GM18507 (cell line): Measurements from ENCODE around the gene CLDND1.

Source experiments
- DNase-seq: peaks from one replicate; pipeline ENCODE4 v3.0.0; 2011; ENCODE audit warnings: low read depth; ENCODE audit not compliant: insufficient read length; ENCODE audit errors: extremely low spot score
- FAIRE-seq: peaks from 2 replicates; lab custom pipeline; 2011; peaks lifted over from hg19 to GRCh38; lab: Jason Lieb, UNC

CLDND1 gene

GRCh38 chr3:98525494-98525893 lies 2.8 kb upstream of the CLDND1 start:
- DNase-seq, result no peak
- FAIRE-seq, result peak; percentile 96

DNA sequence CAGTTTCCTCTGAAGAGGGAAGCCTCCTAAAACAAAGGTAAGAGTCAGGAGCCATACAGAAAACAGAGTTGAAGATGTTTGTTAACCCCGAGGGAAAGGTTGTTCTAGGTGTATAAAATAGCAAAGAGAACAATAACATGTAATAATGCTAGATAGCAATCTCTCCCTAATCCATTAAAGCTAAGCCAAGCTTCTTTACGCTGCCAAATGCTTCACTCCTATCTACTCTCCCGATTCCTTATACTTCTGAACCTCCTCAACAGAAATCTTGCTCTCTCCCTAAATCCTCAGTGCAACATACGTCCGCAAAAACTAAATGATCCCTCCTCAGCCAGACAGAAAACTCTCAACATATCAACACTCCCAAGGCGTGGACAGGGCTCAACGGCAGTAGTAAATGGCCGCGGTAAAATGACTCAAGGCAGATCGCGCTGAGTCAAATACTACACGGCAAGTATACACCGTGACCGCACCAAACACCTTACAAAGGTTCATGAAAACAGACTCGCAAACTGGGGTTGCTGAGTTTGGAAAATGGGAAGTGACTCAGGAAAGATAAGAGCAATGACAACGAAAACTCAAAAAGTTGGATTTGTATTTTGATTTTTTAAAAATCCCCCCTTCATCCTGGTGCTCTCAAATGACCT lies 682 bp downstream of the CLDND1 start:
- FAIRE-seq, result no peak
- no peak for DNase-seq

- FAIRE-seq (peak; percentile 5), DNase-seq (no peak)
These were observed 3.4 kb downstream of the CLDND1 start for GRCh38 chr3:98519351-98519750.

DNA sequence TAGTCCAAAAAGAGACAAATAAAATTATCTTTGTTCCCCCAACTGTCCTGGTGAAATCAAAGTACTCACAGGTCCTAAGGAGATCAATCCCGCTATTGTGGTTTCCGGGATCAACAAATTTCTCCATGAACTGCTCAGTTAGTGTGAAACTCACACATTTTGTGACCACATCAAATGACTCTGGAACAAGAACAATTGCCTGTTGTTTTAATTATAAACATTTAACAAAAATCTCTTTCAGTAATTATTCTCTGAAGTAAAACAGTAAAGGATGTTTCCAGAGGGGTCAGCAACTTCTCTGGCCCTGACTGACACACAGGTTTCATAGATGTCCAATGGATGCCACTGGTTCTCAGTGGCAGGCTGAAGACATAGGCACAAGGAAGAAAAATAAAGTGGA lies 3.9 kb downstream of the CLDND1 start:
- FAIRE-seq, result no peak
- DNase-seq, result no peak

DNA sequence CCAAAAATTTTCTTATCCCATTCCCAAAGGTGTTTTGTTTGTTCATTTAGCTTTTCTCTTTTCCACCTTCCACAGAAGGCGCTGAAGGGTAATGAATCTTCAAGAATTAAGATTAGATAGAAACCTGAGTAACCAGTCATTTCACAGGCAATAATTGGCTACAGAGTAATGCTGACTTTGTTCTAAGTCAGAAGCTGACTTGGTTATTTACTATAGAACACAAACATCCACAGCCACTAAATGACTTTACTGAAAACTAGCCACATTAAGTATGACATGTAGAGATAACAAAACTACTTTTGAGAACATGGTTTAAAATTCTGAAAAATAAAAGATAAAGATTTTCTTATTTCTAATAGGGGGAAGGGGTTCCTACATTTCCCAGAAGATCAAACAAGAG lies 7.8 kb downstream of the CLDND1 start:
- DNase-seq, result no peak
- no peak for FAIRE-seq

DNA sequence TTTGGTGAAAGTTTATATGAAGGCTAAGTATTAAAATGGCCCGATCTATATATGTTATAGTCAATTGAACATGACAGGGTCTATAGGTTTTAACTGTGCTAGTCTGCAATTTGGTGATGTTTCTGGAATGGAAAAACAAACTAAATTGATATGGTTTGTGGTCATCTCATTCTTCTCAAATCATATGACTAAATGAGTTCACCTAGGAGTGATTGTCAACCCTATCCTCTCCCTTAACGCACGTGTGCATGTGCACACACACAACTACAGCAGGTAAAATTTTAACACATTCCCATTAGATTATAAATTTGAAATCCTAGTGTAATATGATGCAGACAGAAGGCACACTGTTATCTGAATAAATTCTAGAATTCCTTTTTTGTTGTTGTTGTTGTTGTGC lies 9.0 kb downstream of the CLDND1 start:
- FAIRE-seq, result no peak
- DNase-seq, result no peak

DNA sequence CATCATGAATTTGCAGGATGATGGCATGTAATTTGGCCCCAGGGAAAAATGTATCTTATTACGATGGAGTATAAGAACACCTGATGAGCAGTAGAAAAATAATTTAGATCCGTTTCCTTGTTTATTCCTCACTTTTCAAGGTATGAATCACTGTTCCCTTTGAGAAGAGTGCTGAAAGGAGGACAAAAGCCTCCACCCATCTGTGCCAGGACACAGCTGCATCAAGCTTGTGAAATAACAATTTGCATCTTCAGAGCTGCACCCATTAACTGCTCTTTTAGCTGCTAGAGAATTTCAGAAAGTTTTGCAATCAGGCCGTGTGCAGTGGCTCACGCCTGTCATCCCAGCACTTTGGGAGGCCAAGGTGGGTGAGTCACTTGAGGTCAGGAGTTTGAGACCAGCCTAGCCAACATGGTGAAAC lies 9.6 kb downstream of the CLDND1 start:
- no peak for FAIRE-seq
- DNase-seq, result no peak

GRCh38 chr3:98512576-98512975 lies 10.1 kb downstream of the CLDND1 start:
- FAIRE-seq (no peak), DNase-seq (no peak)

DNA sequence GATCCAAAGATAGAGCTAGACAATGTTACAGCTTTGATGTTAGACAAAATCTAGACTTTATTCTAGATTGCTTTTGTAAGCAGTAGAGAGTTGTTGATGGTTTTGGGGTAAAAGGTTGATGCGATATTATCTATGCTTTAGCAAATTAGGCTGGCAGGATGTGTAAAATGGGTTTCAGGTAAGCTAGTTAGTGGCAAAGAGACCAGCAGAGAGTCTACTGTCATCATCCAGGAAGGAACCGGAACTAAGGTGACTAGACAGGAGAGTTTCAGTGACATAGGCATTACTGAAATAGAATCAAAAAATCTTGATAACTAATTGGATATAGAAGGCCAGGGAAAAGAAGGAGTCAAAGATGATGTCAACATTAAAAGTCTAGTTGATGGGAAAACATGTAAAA lies 14.1 kb downstream of the CLDND1 start:
- FAIRE-seq, result no peak

DNA sequence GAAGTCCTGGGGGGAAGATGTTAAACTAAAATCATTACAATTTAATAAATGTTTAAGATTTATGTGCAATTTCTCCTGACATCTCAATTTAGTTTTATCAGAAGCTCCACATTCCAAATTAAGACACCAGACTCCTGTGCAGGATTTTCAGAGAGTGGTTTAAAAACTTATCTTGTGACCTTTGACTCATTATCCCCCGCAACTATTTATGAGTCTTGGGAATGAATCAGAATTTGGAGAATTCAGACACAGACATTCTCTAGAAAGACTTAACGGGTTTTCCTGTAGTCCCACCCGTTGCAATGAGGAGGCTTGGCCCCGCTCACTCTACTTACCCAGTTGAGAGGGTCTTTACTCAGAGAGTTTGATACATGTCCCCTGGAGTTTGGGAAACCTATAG lies 18.2 kb downstream of the CLDND1 start:
- DNase-seq (no peak), FAIRE-seq (no peak)

More for the DNA sequence above, 14.1 kb downstream of the CLDND1 start:
- DNase-seq, result no peak

DNA sequence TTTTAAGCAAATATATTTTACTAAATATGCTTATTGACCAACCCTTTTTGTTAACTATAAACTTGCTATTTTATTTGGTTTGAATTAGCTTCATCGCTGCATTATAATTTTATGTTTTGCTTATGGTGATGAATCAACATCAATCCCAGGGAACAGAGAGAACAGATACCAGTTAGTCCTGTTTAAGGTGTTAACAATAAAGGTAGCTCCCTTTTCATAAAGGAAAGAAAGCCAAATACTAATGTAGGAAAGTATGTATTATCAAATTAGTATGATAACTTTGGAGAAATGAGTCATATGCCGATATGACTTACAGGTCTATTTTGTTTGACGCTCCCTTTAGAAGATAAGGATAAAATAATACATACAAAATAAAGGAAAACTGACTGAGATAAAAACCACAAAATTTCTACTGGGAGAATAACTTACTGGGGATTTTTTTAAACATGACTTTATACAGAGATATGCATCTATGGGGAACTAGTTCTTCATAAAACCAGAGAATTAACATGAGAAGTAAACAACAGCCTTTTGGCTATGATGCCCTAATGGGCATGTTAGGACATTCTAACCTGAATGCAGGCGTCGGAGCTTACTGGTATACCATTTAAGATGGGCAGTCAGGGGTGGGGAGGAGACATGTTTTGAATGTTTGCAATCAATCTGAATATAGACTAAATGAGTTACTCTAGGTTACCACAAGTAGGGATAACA lies 20.7 kb downstream of the CLDND1 start:
- no peak for FAIRE-seq
- no peak for DNase-seq

- DNase-seq (no peak), FAIRE-seq (peak; percentile 29)
These were observed 21.4 kb downstream of the CLDND1 start for GRCh38 chr3:98501270-98501669.

DNA sequence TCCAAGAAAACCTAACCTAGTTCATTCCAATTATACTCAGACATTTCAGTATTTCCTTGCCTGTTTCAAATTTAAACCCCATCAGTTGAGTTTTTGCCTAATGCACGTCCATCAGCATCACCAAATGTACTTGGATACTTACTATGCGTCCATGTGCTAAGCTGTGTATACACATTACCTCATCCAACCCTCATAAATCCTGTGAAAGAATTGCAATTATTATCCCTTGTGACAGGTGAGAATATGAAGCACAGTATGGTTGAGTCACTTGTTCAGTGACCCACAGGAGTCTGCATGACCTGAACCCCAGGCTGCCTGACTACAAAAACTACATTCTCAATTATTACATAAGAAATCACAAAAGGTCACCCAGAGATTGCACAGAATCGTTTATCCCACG lies 22.7 kb downstream of the CLDND1 start:
- FAIRE-seq (no peak), DNase-seq (no peak)

DNA sequence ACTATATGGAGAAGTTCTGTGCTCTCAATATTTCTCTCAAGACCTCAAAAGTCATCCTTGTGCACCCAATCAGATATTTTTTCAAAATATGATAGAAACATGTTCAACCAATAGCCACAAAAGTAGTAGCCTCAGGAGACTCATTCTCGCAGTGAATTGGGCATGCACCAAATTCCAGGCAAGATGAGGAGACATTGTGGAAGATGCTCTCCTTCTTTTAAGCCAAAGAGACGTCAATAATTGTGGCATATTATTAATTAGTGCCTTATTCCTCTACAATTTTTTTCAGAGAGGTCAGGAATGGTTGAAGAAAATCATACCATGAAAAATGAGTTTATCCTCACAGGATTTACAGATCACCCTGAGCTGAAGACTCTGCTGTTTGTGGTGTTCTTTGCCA lies 25.3 kb downstream of the CLDND1 start, which contains the start of gene OR5K2:
Gene OR5K2 (plus strand): TSS at position 301 of the 400 bp plus-strand sequence. CDS start 0 bp downstream, at position 301.
- no peak for DNase-seq
- FAIRE-seq, result no peak

DNA sequence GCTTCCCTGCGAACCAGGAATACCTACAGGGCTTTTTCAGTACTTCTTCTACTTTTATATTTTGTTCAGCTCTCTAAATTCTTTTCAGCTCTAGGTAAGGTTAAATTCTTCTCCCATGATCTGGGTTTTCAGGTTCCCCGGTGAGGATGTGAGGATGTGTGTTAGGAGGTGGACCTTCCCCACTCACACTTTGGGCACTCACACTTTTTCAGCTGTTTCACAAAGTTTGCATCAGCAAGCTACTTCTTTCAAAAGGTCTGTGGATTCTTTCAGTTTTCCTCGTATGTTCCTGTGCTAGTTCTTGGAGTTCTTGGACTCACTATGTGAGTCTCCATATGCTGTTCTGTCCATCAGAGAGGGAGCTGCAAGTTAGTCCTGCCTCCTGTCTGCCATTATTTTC lies 39.1 kb downstream of the CLDND1 start:
- FAIRE-seq (no peak), DNase-seq (no peak)

DNA sequence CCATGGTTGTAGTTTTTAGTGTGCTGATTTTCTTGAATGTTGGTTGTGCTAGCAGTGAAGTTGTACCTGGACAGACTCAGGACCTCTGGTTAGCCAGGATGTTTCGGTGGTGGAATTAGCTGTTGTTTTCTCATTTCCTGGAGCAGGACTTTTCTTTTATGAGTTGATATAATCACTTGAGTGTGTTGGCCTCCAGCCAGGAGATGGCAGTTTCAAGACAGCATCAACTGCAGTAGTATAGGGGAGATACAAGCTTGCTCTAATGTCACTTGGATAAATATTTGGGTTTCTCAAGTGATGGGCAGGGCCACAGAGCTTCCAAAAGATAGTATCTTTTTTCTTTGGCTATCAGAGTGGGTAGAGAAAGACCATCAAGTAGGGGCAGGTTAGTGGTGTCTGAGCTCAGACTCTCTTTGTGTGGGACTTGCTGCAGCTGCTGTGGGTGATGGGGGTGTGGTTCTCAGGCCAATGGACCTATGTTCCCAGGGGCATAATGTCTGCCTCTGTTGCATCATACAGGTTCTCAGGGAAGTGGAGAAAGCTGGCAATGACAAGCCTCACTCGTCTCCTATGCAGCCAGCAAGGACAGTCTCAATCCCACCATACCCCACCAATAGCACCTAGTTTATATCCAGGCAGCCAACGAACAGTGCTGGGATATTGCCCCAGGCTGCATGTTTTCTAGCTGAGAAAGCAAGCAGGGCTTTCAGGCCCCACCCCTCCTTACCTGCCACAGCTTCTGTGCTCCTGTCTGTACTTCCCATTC lies 39.8 kb downstream of the CLDND1 start:
- DNase-seq (no peak), FAIRE-seq (no peak)
